GM18519 (cell line): ENCODE measurements around the gene CDK9.
"Not testable (repeated sequence)": the region's sequence is repeated elsewhere in the genome, so short reads cannot be mapped to it uniquely, and the experiment has no call there.

ENCODE experiments used
- ATAC-seq: cut with Tn5 transposase; IDR thresholded peaks from one replicate; pipeline ENCODE4 v1.9.1; 2021; ENCODE audit warnings: mild to moderate bottlenecking, moderate library complexity; ENCODE audit not compliant: unreplicated experiment, low FRiP score

Gene CDK9

GRCh38 chr9:127785933-127786772, at the start of gene CDK9:
Gene CDK9 (plus strand): TSS chr9:127786034. CDS start chr9:127786149, 115 bp downstream.
- peak; percentile 43 for ATAC-seq

- ATAC-seq, result no peak
Observed at GRCh38 chr9:127738666-127739065, 47.2 kb upstream of the CDK9 start.

DNA sequence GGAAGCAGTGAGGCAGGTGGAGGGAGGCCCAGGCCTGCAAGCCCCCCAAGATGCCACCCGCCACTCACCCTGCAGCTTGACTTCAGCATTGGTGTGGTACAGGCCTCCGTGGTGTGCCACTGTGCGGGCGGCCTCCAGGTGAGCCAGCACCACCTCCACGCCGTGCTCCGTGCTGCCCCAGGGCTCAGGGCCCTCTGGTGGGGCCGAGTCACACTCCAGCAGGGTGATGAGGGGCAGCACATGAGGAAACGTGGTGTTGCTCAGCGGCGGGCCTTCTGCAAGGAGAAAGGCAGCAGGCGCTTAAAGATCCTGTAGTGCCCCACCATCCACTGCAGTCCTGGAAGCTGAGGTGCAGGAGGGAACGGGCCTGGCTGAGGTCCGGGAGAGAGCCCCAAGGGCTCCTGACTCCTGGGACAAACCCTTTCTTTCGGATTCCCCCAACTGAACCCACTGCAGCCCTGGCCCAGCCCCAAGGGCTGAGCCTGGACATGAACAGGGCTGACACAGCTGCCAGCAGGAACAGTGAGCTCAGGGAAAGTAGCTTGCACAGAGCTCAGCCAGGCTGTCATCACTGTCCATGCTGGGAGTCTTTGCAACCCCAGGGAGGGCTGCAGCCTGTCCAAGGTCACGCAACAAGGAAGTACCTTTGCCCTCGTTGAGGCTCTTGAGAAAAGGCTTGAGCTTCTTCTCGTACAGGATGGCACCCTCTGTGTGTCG, 46.1 kb upstream of the CDK9 start:
- no peak for ATAC-seq

- ATAC-seq, result no peak
Observed at GRCh38 chr9:127741831-127742434, 43.9 kb upstream of the CDK9 start.

- no peak for ATAC-seq
Observed at GRCh38 chr9:127742435-127743088, 43.3 kb upstream of the CDK9 start.

DNA sequence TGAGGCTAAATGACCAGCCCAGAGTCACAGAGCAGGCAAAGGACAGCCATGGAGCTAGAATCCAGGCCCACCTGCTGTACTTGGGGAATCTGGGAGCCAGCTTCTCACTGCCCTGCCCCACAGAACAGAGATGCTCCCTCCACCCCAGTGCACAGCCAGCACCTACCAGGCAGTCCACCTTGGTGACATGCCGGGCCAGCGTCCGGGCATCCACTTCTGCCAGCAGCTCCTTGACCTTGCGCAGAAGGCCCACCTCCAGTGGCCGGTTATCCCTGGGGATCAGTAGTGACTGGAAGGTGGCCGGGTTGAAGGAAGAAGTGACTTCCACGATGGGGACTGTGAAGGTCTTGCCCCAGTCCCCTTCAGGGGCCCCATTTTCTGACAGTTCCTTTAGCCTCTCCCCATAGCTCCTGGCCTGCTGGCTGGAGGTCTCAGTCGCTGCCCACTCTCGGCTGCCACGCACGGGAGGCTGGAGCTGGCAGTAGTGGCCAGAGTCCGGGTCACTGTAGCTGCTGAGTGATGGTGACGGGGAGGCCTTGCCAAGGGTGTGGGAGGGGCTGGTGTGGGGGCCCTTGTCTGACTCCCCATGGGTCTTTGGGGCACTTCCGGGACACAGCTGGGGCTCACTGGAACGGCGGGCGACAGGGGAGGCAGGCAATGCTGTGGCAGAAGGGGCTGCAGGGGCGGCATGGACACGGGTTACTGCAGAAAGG, 41.3 kb upstream of the CDK9 start:
- ATAC-seq, result no peak

- no peak for ATAC-seq
Observed at GRCh38 chr9:127746959-127747569, 38.8 kb upstream of the CDK9 start.

DNA sequence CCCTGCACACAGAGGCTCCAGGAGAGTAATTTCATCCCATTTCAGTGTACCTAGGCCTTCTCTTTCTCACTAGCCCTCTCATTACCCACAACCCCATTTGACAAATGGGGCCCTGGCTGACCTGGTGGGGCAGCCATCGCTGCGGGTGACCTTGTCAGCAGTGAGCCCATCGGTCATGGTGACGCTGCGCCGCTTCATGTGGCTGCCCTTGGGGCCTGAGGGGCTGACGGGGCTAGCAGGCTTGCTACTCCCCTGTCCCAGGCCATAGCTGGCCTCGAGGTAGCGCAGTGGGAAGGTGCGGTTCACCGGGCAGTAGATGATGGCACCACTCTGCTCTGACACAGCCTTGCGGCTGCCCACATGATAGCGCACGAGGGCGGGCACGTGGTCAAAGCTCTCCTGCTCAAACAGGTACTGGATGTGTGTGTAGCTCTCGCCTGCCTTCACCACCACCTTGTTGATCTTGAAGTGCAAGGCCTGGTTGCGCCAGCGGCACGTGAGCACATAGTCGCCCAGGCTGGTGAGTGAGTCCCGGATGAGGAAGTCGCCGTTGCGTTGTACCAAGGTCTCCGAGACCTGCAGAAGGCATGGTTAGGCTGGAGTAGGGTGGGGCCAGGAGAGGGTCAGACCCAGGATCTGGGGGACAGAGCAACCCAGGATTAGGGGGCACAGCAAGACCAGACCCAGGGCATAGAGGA, 36.6 kb upstream of the CDK9 start:
- no peak for ATAC-seq

DNA sequence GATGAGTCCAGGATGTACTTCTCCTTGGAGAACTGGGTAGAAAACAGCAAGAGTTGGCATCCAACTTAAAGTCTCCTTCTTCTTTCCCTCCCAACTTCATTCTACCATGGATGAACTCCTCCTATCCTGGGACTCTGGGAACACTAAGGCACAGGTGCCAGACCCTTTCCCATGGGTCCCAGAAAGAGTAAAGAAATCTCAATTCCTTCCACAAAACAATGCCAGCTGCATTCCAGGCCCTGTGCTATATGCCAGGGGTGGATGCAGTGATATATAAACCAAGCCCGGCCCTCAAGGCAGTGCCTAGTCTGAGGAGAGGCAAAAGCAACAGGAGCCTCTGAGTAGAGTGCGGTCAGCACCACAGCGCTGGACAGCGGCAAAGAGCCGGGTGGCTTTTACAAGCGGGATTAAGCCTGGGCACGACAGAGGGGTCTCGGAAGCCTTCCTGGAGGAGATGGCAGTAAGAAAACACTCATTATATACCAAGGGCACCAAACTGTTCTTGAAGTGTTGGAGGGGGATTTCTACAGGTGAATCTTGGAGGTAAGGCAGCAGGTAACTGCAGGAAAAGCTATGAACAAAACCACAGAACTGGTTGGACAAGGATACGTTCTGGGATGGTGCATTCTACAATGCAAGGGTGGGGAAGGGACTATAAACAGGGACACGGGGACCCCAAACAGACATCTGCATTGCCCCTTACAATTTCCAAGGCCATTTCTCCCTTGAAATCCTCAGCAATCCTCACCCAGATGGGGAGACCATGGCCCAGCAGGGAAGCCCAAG, 34.4 kb upstream of the CDK9 start:
- ATAC-seq, result no peak

- no peak for ATAC-seq
Observed at GRCh38 chr9:127753148-127753547, 32.7 kb upstream of the CDK9 start.

DNA sequence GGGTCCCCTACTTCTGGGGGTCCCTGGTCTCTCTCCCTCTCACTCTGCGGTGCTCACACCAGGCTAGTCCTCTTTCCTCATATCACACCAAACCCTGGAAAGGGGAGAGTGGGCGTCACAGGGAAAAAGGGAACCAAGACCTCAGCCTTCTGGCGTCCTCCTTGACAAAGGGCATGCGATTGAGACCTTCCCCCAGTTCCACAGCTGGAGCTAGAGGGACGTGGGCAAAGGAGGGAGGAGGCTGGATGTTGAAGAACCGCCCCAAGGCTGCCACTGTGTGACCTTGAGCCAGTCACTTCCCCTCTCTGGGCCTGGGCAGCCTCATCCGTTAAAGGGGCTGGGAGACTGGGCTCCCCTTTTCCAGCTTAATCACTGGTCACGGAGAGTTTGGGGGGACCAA, 32.2 kb upstream of the CDK9 start:
- no peak for ATAC-seq

- no peak for ATAC-seq
Observed at GRCh38 chr9:127754099-127755060, 31.5 kb upstream of the CDK9 start.

DNA sequence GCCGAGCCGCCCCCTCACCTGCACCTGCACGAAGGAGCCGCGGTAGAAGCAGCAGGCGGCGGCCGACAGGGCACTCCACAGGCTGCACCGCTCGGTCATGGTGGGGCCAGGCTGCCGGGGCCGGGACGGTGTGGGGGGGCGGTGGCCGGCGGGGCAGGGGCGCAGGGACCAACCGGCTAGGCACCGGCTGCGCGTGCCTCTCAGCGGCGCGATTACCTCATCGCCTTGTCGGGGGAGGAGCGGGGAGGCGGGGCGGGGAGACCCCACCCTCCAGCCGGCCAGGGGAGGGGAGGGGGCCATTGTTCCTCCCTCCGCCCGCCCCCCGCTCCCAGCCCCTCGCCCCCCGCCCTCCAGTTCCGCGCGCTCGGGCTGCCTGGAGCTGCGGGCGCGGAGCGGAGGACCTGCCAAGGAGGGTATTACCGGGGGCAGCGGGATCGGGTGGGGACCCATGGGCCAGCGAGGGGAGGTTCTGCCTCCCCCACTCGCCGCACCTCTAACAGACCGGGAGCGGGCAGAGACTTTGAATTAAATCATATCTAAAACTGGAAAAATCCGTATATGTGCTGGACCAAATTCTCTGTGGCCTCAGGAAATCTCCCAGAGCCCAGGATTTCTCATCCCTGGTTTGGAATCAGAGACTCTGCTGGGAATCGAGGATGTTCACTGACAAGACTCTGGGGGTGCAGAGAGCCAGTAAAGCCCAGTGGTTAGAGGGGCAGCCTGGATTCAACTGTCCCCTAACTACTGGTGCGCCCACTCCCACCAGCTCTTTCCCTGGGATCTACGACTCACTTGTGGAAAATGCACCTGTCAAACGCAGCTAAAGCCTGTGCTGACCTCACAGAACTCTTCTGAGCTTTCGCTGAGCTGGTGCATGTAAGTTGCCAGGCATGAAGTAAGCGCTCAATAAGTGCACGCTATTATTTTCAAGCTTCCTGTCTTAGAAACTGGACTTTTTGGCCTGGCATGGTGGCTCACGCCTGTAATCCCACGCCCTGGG, 30.5 kb upstream of the CDK9 start:
- no peak for ATAC-seq

- ATAC-seq, result no peak
Observed at GRCh38 chr9:127756233-127756632, 29.6 kb upstream of the CDK9 start.

DNA sequence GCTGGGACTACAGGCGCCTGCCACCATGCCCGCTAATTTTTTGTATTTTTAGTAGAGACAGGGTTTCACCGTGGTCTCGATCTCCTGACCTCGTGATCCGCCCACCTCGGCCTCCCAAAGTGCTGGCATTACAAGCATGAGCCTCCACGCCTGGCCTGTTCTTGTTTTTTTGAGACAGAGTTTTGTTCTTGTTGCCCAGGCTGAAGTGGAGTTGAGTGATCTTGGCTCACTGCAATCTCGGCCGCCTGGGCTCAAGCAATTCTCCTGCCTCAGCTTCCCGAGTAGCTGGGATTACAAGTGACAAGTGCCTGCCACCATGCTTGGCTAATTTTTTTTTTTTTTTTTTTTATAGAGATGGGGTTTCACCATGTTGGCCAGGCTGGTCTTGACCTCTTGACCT, 29.1 kb upstream of the CDK9 start:
- ATAC-seq, result not testable (repeated sequence)

- no peak for ATAC-seq
Observed at GRCh38 chr9:127758843-127759242, 27.0 kb upstream of the CDK9 start.
